SK-N-SH (cell line): ENCODE measurements around the gene XAGE5. TPM values are rescaled to one million over a fixed set of nuclear protein-coding genes. Genes with fewer than 3 reads are reported as not detected.
"Not testable (repeated sequence)": the region's sequence is repeated elsewhere in the genome, so short reads cannot be mapped to it uniquely, and the experiment has no call there.

Source experiments
- CTCF ChIA-PET: fragments of 300-600, 350-600 bp; formaldehyde crosslinking; extraction: SDS; loops from one replicate; lab custom pipeline; 2021; lab: Yijun Ruan, JAX
- POLR2A ChIA-PET: fragments of 350-600 bp; sonication (Branson Sonifier 250); formaldehyde crosslinking; extraction: SDS; loops from one replicate; lab custom pipeline; 2020; ENCODE audit warnings: antibody characterized with exemption, inconsistent platforms; lab: Yijun Ruan, JAX
- DNase-seq: peaks from one replicate; pipeline ENCODE4 v3.0.0; 2012
- H2AFZ ChIP-seq: fragments of 200-600 bp; sonication (generic); 2 replicates; pipeline ENCODE4 v1.8.1; 2016; ENCODE audit warnings: antibody characterized with exemption, mild to moderate bottlenecking, low read depth
- H3F3A ChIP-seq: fragments of 200-600 bp; sonication (generic); replicated peaks from 2 replicates; pipeline ENCODE3; 2016; ENCODE audit warnings: antibody characterized with exemption, mild to moderate bottlenecking; ENCODE audit not compliant: insufficient read depth
- H3K27ac ChIP-seq, 2 experiments: fragments of 200-500 bp in 1 of 2; fragments of 200-600 bp in 1 of 2; sonication (Bioruptor generic) in 1 of 2; sonication (generic), shearing (Covaris generic) in 1 of 2; 2 replicates each; pipeline versions ENCODE4 v1.5.1 to v1.6.1; 2014 to 2016; ENCODE audit warnings: low read depth in 2 of 2, inconsistent platforms in 1 of 2, low read length in 1 of 2, mild to moderate bottlenecking in 1 of 2, mixed read lengths in 1 of 2
- H3K27me3 ChIP-seq: fragments of 200-600 bp; sonication (generic), shearing (Covaris generic); 2 replicates; pipeline ENCODE4 v1.6.1; 2016; ENCODE audit warnings: mixed run types; ENCODE audit not compliant: insufficient read depth
- H3K36me3 ChIP-seq, 2 experiments: fragments of 200-500 bp in 1 of 2; fragments of 200-600 bp in 1 of 2; sonication (Bioruptor generic) in 1 of 2; sonication (generic) in 1 of 2; replicated peaks in 1 of 2; 2 replicates each; pipeline versions ENCODE3 to v1.5.1; 2014 to 2016; ENCODE audit warnings: low read length in 1 of 2, mild to moderate bottlenecking in 1 of 2; ENCODE audit not compliant: insufficient read depth in 2 of 2, control insufficient read depth in 1 of 2
- H3K4me1 ChIP-seq, 2 experiments: fragments of 200-500 bp in 1 of 2; fragments of 200-600 bp in 1 of 2; sonication (Bioruptor generic) in 1 of 2; sonication (generic), shearing (Covaris generic) in 1 of 2; 2 replicates each; pipeline versions ENCODE4 v1.5.1 to v1.6.1; 2014 to 2016; ENCODE audit warnings: low read depth in 1 of 2, low read length in 1 of 2, mixed run types in 1 of 2; ENCODE audit not compliant: insufficient read depth in 2 of 2, control insufficient read depth in 1 of 2
- H3K4me2 ChIP-seq: fragments of 200-600 bp; sonication (generic), shearing (Covaris generic); 2 replicates; pipeline ENCODE4 v1.6.1; 2017; ENCODE audit warnings: mixed run types
- H3K4me3 ChIP-seq, 2 experiments: fragments of 200-500 bp in 1 of 2; fragments of 200-600 bp in 1 of 2; sonication (Bioruptor generic) in 1 of 2; sonication (generic), shearing (Covaris generic) in 1 of 2; 2 replicates each; pipeline versions ENCODE4 v1.5.1 to v1.8.1; 2014 to 2016; ENCODE audit warnings: low read depth in 2 of 2, inconsistent platforms in 1 of 2, low read length in 1 of 2, mild to moderate bottlenecking in 1 of 2, mixed read lengths in 1 of 2, moderate library complexity in 1 of 2
- H3K79me2 ChIP-seq: fragments of 200-600 bp; sonication (generic); 2 replicates; pipeline ENCODE4 v1.8.1; 2017; ENCODE audit warnings: mild to moderate bottlenecking; ENCODE audit not compliant: insufficient read depth
- H3K9ac ChIP-seq: fragments of 200-600 bp; sonication (generic); 2 replicates; pipeline ENCODE4 v1.6.1; 2017; ENCODE audit warnings: mixed run types
- H3K9me2 ChIP-seq: fragments of 200-600 bp; sonication (generic); 2 replicates; pipeline ENCODE4 v1.6.1; 2017; ENCODE audit warnings: mixed run types
- H3K9me3 ChIP-seq: fragments of 200-600 bp; sonication (generic); 2 replicates; pipeline ENCODE4 v1.6.1; 2017; ENCODE audit warnings: mixed run types, mild to moderate bottlenecking, moderate library complexity
- H4K20me1 ChIP-seq: fragments of 200-600 bp; sonication (generic); 2 replicates; pipeline ENCODE4 v1.6.1; 2017; ENCODE audit warnings: mild to moderate bottlenecking, mixed run types; ENCODE audit not compliant: insufficient read depth
- CHD2 ChIP-seq: fragments of 150-350 bp; IDR thresholded peaks from 2 replicates; pipeline ENCODE4 v1.6.1; 2018; ENCODE audit warnings: low read length; ENCODE audit not compliant: partially characterized antibody
- GABPA ChIP-seq: IDR thresholded peaks from 2 replicates; pipeline ENCODE4 v1.4.0; 2012; ENCODE audit warnings: low read depth, mild to moderate bottlenecking
- GATA2 ChIP-seq: sonication (generic); formaldehyde crosslinking; IDR thresholded peaks from 2 replicates; pipeline ENCODE4 v1.5.0; 2020; ENCODE audit warnings: mild to moderate bottlenecking, missing genetic modification reagents
- IRF3 ChIP-seq: fragments of 150-350 bp; IDR thresholded peaks from 2 replicates; pipeline ENCODE4 v1.6.1; 2016; ENCODE audit warnings: mild to moderate bottlenecking, low read depth, low read length
- JUND ChIP-seq: IDR thresholded peaks from 2 replicates; pipeline ENCODE4 v1.4.0; 2012
- MEF2A ChIP-seq: IDR thresholded peaks from 2 replicates; pipeline ENCODE4 v1.4.0; 2012; ENCODE audit warnings: low read depth, borderline replicate concordance
- MXI1 ChIP-seq: IDR thresholded peaks from 2 replicates; pipeline ENCODE4 v1.6.1; 2012; ENCODE audit warnings: mild to moderate bottlenecking, low read depth, low read length, improper control_type of control experiment
- NFIC ChIP-seq: IDR thresholded peaks from 2 replicates; pipeline ENCODE4 v1.4.0; 2012; ENCODE audit warnings: borderline replicate concordance
- RCOR1 ChIP-seq: fragments of 150-350 bp; IDR thresholded peaks from 2 replicates; pipeline ENCODE4 v1.6.1; 2017; ENCODE audit warnings: antibody characterized with exemption, low read length
- RFX5 ChIP-seq: IDR thresholded peaks from 2 replicates; pipeline ENCODE4 v1.6.1; 2012; ENCODE audit warnings: mild to moderate bottlenecking, improper control_type of control experiment, low read length
- RXRA ChIP-seq: IDR thresholded peaks from 2 replicates; pipeline ENCODE4 v1.4.0; 2012; ENCODE audit warnings: low read depth, mild to moderate bottlenecking, borderline replicate concordance
- TAF1 ChIP-seq: IDR thresholded peaks from 2 replicates; pipeline ENCODE4 v1.6.1; 2012; ENCODE audit warnings: low read depth, mild to moderate bottlenecking, low read length, moderate library complexity, borderline replicate concordance
- TEAD4 ChIP-seq: IDR thresholded peaks from 2 replicates; pipeline ENCODE4 v1.4.0; 2012; ENCODE audit warnings: mild to moderate bottlenecking, borderline replicate concordance; ENCODE audit not compliant: insufficient read depth
- USF2 ChIP-seq: fragments of 150-350 bp; IDR thresholded peaks from 2 replicates; pipeline ENCODE4 v1.6.1; 2017; ENCODE audit warnings: antibody characterized with exemption, low read length, low read depth, borderline replicate concordance
- YY1 ChIP-seq: IDR thresholded peaks from 2 replicates; pipeline ENCODE4 v1.4.0; 2012; ENCODE audit warnings: low read depth, mild to moderate bottlenecking
- WGBS: methylation state at CpG from one replicate; pipeline ENCODE4 v1.1.6; 2017; ENCODE audit warnings: low lambda C conversion rate; 5-methylcytosine and 5-hydroxymethylcytosine counted together
- polyA plus RNA-seq, 3 experiments: library from polyadenylated mRNA; depleted of rRNA; stranded (reverse); fragments of >200 nt; gene quantifications; 2 replicates each; pipeline ENCODE4 v1.2.3, GENCODE V29; 2012
- TF ChIP-seq, protein P1 (sequence below): fragments of 200-600 bp; sonication (generic); IDR thresholded peaks from 2 replicates; pipeline ENCODE4 v1.6.1; 2017; ENCODE audit warnings: antibody characterized with exemption, mild to moderate bottlenecking, moderate library complexity

XAGE5 gene
- polyA plus RNA-seq, 1 of the 3 experiments (the other 2 are of a cell fraction) = not detected

- CTCF ChIA-PET = interaction anchor here (0.9 kb wide), 1 partner anchor 19 kb away, joined by 3 read pairs; no protein-coding TSS in a partner anchor
Measured at GRCh38 chrX:52839137-52839536, 28.1 kb downstream of the XAGE5 start.

DNA sequence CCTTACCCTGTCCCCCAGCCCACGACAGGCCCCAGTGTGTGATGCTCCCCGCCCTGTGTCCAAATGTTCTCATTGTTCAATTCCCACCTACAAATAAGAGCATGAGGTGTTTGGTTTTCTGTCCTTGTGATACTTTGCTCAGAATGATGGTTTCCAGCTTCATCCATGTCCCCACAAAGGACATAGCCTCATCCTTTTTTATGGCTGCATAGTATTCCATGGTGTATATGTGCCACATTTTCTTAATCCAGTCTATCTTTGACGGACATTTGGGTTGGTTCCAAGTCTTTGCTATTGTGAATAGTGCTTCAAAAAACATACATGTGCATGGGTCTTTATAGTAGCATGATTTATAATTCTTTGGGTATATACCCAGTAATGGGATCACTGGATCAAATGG is 32.5 kb downstream of the XAGE5 start:
- H3K4me3 ChIP-seq, H3F3A ChIP-seq, H3K36me3 ChIP-seq, H3K27me3 ChIP-seq, DNase-seq, H3K4me2 ChIP-seq, H4K20me1 ChIP-seq, POLR2A ChIA-PET, H3K27ac ChIP-seq, H3K9me3 ChIP-seq, H3K9ac ChIP-seq, CTCF ChIA-PET, H3K4me1 ChIP-seq, H3K79me2 ChIP-seq, H2AFZ ChIP-seq, H3K9me2 ChIP-seq: not testable (repeated sequence)
- 13% methylated on average over 3 of the region's 3 CpGs for WGBS

More at GRCh38 chrX:52839137-52839536, 28.1 kb downstream of the XAGE5 start:
- no peaks in the 10 kb centered on the region for H3F3A ChIP-seq
- H3K36me3 ChIP-seq = no peaks in the 10 kb centered on the region
- DNase-seq = no peak
- no peak overlapping the region for H3K27ac ChIP-seq
- no peaks in the 10 kb centered on the region for H3K9me3 ChIP-seq
- TF ChIP-seq RXRA (no peak), RFX5 (no peak), GATA2 (CRISPR knock-in tag) (no peak), TEAD4 (no peak), CHD2 (no peak), MEF2A (no peak), JUND (no peak), IRF3 (no peak), TAF1 (no peak), YY1 (no peak), USF2 (no peak), MXI1 (no peak), NFIC (no peak), GABPA (no peak), RCOR1 (no peak)
- TF ChIP-seq, protein P1, sequence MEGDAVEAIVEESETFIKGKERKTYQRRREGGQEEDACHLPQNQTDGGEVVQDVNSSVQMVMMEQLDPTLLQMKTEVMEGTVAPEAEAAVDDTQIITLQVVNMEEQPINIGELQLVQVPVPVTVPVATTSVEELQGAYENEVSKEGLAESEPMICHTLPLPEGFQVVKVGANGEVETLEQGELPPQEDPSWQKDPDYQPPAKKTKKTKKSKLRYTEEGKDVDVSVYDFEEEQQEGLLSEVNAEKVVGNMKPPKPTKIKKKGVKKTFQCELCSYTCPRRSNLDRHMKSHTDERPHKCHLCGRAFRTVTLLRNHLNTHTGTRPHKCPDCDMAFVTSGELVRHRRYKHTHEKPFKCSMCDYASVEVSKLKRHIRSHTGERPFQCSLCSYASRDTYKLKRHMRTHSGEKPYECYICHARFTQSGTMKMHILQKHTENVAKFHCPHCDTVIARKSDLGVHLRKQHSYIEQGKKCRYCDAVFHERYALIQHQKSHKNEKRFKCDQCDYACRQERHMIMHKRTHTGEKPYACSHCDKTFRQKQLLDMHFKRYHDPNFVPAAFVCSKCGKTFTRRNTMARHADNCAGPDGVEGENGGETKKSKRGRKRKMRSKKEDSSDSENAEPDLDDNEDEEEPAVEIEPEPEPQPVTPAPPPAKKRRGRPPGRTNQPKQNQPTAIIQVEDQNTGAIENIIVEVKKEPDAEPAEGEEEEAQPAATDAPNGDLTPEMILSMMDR = no peak
- TF ChIP-seq, all 33 proteins: peak for 0
- WGBS = 4% methylated on average over 2 of the region's 2 CpGs
- Histone ChIP-seq H3K4me2 (no peak overlapping the region), H3K9me2 (no peaks in the 10 kb centered on the region), H2AFZ (no peak overlapping the region), H4K20me1 (no peaks in the 10 kb centered on the region), H3K4me3 (no peak overlapping the region), H3K9ac (no peak overlapping the region), H3K27me3 (no peaks in the 10 kb centered on the region), H3K79me2 (no peaks in the 10 kb centered on the region), H3K4me1 (no peaks in the 10 kb centered on the region)
- POLR2A ChIA-PET = no interaction called here
